Ovary (tissue), 9 donors: ENCODE data around the gene LDB2. TPM values are rescaled to one million over a fixed set of nuclear protein-coding genes. Genes with fewer than 3 reads are reported as not detected.

Source experiments
- DNase-seq, 5 donors: peaks; one replicate each; pipeline ENCODE4 v3.0.0-alpha.2; 2019 to 2020
- H3K27ac ChIP-seq, 2 donors: fragments of 200-600 bp; one replicate each; pipeline versions ENCODE4 v1.5.1 to v1.8.0; 2019 to 2022
- H3K27me3 ChIP-seq: fragments of 200-600 bp; one replicate; pipeline ENCODE4 v1.8.0; 2022
- H3K36me3 ChIP-seq: fragments of 200-600 bp; sonication (generic); one replicate; pipeline ENCODE4 v1.5.1; 2019
- H3K4me1 ChIP-seq: one replicate; pipeline ENCODE4 v1.8.1; 2013; ENCODE audit warnings: mild to moderate bottlenecking, moderate library complexity; ENCODE audit not compliant: insufficient read depth
- H3K4me3 ChIP-seq: fragments of 200-600 bp; sonication (generic); one replicate; pipeline ENCODE4 v1.5.1; 2017
- H3K9me3 ChIP-seq, 2 donors: fragments of 200-600 bp in 1 of 2; sonication (generic) in 1 of 2; one replicate each; pipeline versions ENCODE4 v1.5.1 to v1.8.1; 2013 to 2019; ENCODE audit warnings: mild to moderate bottlenecking in 1 of 2, moderate library complexity in 1 of 2
- CTCF ChIP-seq, 3 donors: fragments of 450-650 bp in 2 of 3; fragments of 200-600 bp in 1 of 3; IDR thresholded peaks; one replicate each; pipeline versions ENCODE4 v1.5.1 to v1.8.0; 2016 to 2022; ENCODE audit warnings: antibody characterized with exemption in 3 of 3, mild to moderate bottlenecking in 1 of 3
- EP300 ChIP-seq: sonication (generic); formaldehyde crosslinking; IDR thresholded peaks from one replicate; pipeline ENCODE4 v1.6.1; 2017; ENCODE audit warnings: antibody characterized with exemption
- POLR2A ChIP-seq: fragments of 450-650 bp; IDR thresholded peaks from one replicate; pipeline ENCODE4 v1.6.1; 2017; ENCODE audit warnings: antibody characterized with exemption, mild to moderate bottlenecking, moderate library complexity
- WGBS, 3 donors: extraction: QIAGEN DNeasy Blood & Tissue Kit in 1 of 3; methylation state at CpG; one replicate each; pipeline versions ENCODE4 v1.1.5 to v1.1.7; 2013 to 2017; 5-methylcytosine and 5-hydroxymethylcytosine counted together
- intact Hi-C, 4 donors: fragments of 100-400 bp; cut with DNase I; formaldehyde crosslinking; loops; one replicate each; pipeline versions ENCODE4 v1.11.0 to v1.15.1; 2022 to 2023
- polyA plus RNA-seq, 2 donors: library from polyadenylated mRNA; stranded (reverse); fragments of 200-250 nt in 1 of 2; fragments of 350-450 nt in 1 of 2; fragmentation: Illumina TruSeq in 1 of 2; extraction: RNeasy Lipid Tissue Mini Kit (QIAGEN cat#74804) in 1 of 2; gene quantifications; one replicate each; pipeline ENCODE4 v1.2.3, GENCODE V29; 2013 to 2014
- total RNA-seq, 7 donors: library from RNA; depleted of rRNA in 2 of 7; stranded (reverse); fragments of >200 nt in 2 of 7; fragmentation: NEBNext Ultra II Directional in 3 of 7; extraction: Animal tissue kit (Norgen Biotek cat#: 25700) in 3 of 7; gene quantifications; one replicate each; pipeline versions ENCODE4 v1.1.0 to v1.2.4, GENCODE V29; 2016 to 2023
- donor health status: DM: no; HTN: no; CAD: no; lungs with moderate emphysema.
- donor health status: DM: no; HTN: no; CAD: no.
- donor health status: Bipolar disorder and iron deficiency.
- donor health status: DM: yes; HTN: yes; CAD: no.
- donor health status: DM: no; HTN: no; CAD: no.
- donor health status: DM: yes; HTN: yes; CAD: no.

Gene LDB2
- total and polyA plus RNA-seq, 9 donors: 17.0 to 89.1 (median 27.4) TPM

GRCh38 chr4:16590797-16591196 is 307.6 kb downstream of the LDB2 start:
- 74 to 88% (median 77%) methylated on average over 4 of the region's 4 CpGs for WGBS, 3 donors
- Histone ChIP-seq H3K27me3 (no peaks in the 10 kb centered on the region), H3K4me3 (no peak overlapping the region), H3K9me3 (no peaks in the 10 kb centered on the region), H3K27ac (no peak overlapping the region), H3K36me3 (no peaks in the 10 kb centered on the region), H3K4me1 (peaks cover 11% of the 10 kb centered on the region)
- no peak for DNase-seq
- no peak for TF ChIP-seq CTCF (IDR thresholded peaks at IDR 0.05)
- TF ChIP-seq EP300: no peak
- no peak for TF ChIP-seq POLR2A
- intact Hi-C loops: no loop called here

GRCh38 chr4:16588651-16589050 is 309.8 kb downstream of the LDB2 start:
- Histone ChIP-seq H3K27ac (no peak overlapping the region), H3K9me3 (no peaks in the 10 kb centered on the region), H3K4me3 (no peak overlapping the region), H3K36me3 (no peaks in the 10 kb centered on the region), H3K4me1 (peaks cover 13% of the 10 kb centered on the region), H3K27me3 (no peaks in the 10 kb centered on the region)
- DNase-seq: no peak
- intact Hi-C loops: no loop called here
- TF ChIP-seq POLR2A (no peak), CTCF (IDR thresholded peaks at IDR 0.05) (no peak), EP300 (no peak)
- WGBS, 3 donors: 53 to 68% (median 65%) methylated on average over 6 of the region's 6 CpGs

- Histone ChIP-seq H3K27me3 (no peaks in the 10 kb centered on the region), H3K4me1 (peaks cover 13% of the 10 kb centered on the region), H3K9me3 (no peaks in the 10 kb centered on the region), H3K4me3 (no peak overlapping the region), H3K27ac (peak overlapping the region in 1 of 2 donors; percentile 22), H3K36me3 (no peaks in the 10 kb centered on the region)
- WGBS, 3 donors: 16 to 34% (median 19%) methylated on average over 1 of the region's 1 CpG
- DNase-seq: no peak
- intact Hi-C loops: no loop called here
- no peak for TF ChIP-seq POLR2A
- TF ChIP-seq CTCF (IDR thresholded peaks at IDR 0.05): no peak
- TF ChIP-seq EP300: no peak
These were observed 310.3 kb downstream of the LDB2 start for GRCh38 chr4:16588149-16588548.

GRCh38 chr4:16585053-16585452 is 313.4 kb downstream of the LDB2 start:
- DNase-seq: no peak
- H3K4me3 ChIP-seq: no peak overlapping the region
- H3K27me3 ChIP-seq: no peaks in the 10 kb centered on the region
- peaks cover 11% of the 10 kb centered on the region for H3K4me1 ChIP-seq
- 92 to 97% (median 96%) methylated on average over 7 of the region's 7 CpGs for WGBS, 3 donors
- H3K36me3 ChIP-seq: no peaks in the 10 kb centered on the region
- H3K9me3 ChIP-seq: no peaks in the 10 kb centered on the region
- TF ChIP-seq CTCF (IDR thresholded peaks at IDR 0.05) (no peak), POLR2A (no peak), EP300 (no peak)
- intact Hi-C loops: no loop called here
- no peak overlapping the region for H3K27ac ChIP-seq

GRCh38 chr4:16583764-16584163 is 314.7 kb downstream of the LDB2 start:
- no peaks in the 10 kb centered on the region for H3K9me3 ChIP-seq
- TF ChIP-seq EP300 (no peak), CTCF (IDR thresholded peaks at IDR 0.05) (no peak), POLR2A (no peak)

More at GRCh38 chr4:16583764-16584163, 314.7 kb downstream of the LDB2 start:
- Histone ChIP-seq H3K36me3 (no peaks in the 10 kb centered on the region), H3K4me3 (no peak overlapping the region), H3K27me3 (no peaks in the 10 kb centered on the region), H3K27ac (no peak overlapping the region), H3K4me1 (peaks cover 10% of the 10 kb centered on the region)
- 95% methylated on average over 8 of the region's 8 CpGs for WGBS, 3 donors
- DNase-seq: no peak
- intact Hi-C loops: no loop called here
